Lower lobe of right lung (tissue), 2 donors: ENCODE results near the gene SLC16A8. TPM values are rescaled to one million over a fixed set of nuclear protein-coding genes. Genes with fewer than 3 reads are reported as not detected.

Source experiments
- ATAC-seq, 2 donors: fragments of 200-7000 bp; cut with Tn5 transposase; one replicate each; pipeline ENCODE4 v1.9.1; 2020 to 2022; ENCODE audit warnings: mild to moderate bottlenecking in 2 of 2, moderate library complexity in 2 of 2
- DNase-seq: peaks from one replicate; pipeline ENCODE4 v3.0.0-alpha.2; 2020
- H3K27ac ChIP-seq: fragments of 200-600 bp; one replicate; pipeline ENCODE4 v1.8.0; 2022
- H3K27me3 ChIP-seq: fragments of 200-600 bp; one replicate; pipeline ENCODE4 v1.8.0; 2022; ENCODE audit warnings: low read depth
- H3K36me3 ChIP-seq: fragments of 200-600 bp; one replicate; pipeline ENCODE4 v1.8.0; 2022; ENCODE audit warnings: mild to moderate bottlenecking
- H3K4me1 ChIP-seq: fragments of 200-600 bp; one replicate; pipeline ENCODE4 v1.8.0; 2022
- H3K4me3 ChIP-seq: fragments of 200-600 bp; one replicate; pipeline ENCODE4 v1.8.0; 2022; ENCODE audit warnings: mild to moderate bottlenecking
- H3K9me3 ChIP-seq: fragments of 200-600 bp; one replicate; pipeline ENCODE4 v1.8.0; 2022
- CTCF ChIP-seq: fragments of 200-600 bp; IDR thresholded peaks from one replicate; pipeline ENCODE4 v1.8.0; 2022; ENCODE audit warnings: antibody characterized with exemption, mild to moderate bottlenecking
- intact Hi-C: fragments of 100-400 bp; cut with DNase I; formaldehyde crosslinking; loops from one replicate; pipeline ENCODE4 v1.11.0; 2022
- total RNA-seq: library from RNA; stranded (reverse); fragmentation: NEBNext Ultra II Directional; extraction: Animal tissue kit (Norgen Biotek cat#: 25700); gene quantifications from one replicate; pipeline ENCODE4 v1.2.1, GENCODE V29; 2021
- donor health status: DM: no; HTN: yes; CAD: no; lungs with severe emphysema.

Gene SLC16A8
- total RNA-seq, 1 donor from 2014 or later: 0.24 TPM

- Histone ChIP-seq H3K4me3 (no peak overlapping the region), H3K36me3 (peaks cover 69% of the 10 kb centered on the region), H3K9me3 (no peaks in the 10 kb centered on the region), H3K27ac (no peak overlapping the region), H3K4me1 (no peaks in the 10 kb centered on the region), H3K27me3 (no peaks in the 10 kb centered on the region)
- no peak for TF ChIP-seq CTCF
- ATAC-seq (no peak), DNase-seq (peak; percentile 31)
- intact Hi-C loops: no loop called here
These were observed 10.5 kb downstream of the SLC16A8 start for GRCh38 chr22:38073150-38074130.

GRCh38 chr22:38072322-38073149 lies 11.4 kb downstream of the SLC16A8 start:
- DNase-seq: peak; percentile 32
- TF ChIP-seq CTCF: no peak

GRCh38 chr22:38071421-38072321 lies 12.3 kb downstream of the SLC16A8 start:
- Histone ChIP-seq H3K9me3 (no peaks in the 10 kb centered on the region), H3K4me3 (no peak overlapping the region), H3K27me3 (no peaks in the 10 kb centered on the region), H3K27ac (no peak overlapping the region), H3K36me3 (peaks cover 84% of the 10 kb centered on the region), H3K4me1 (no peaks in the 10 kb centered on the region)
- peak; percentile 35 for DNase-seq
- no peak for TF ChIP-seq CTCF
- ATAC-seq: no peak
- intact Hi-C loops: no loop called here

More at GRCh38 chr22:38072322-38073149, 11.4 kb downstream of the SLC16A8 start:
- H3K36me3 ChIP-seq: peaks cover 78% of the 10 kb centered on the region
- H3K27me3 ChIP-seq: no peaks in the 10 kb centered on the region
- no peaks in the 10 kb centered on the region for H3K4me1 ChIP-seq
- H3K9me3 ChIP-seq: no peaks in the 10 kb centered on the region
- intact Hi-C loops: no loop called here
- no peak for ATAC-seq
- no peak overlapping the region for H3K27ac ChIP-seq
- no peak overlapping the region for H3K4me3 ChIP-seq

GRCh38 chr22:38070250-38070921 lies 13.6 kb downstream of the SLC16A8 start:
- peak overlapping the region; percentile 36 for H3K27ac ChIP-seq
- H3K36me3 ChIP-seq: peaks cover 95% of the 10 kb centered on the region
- no peaks in the 10 kb centered on the region for H3K27me3 ChIP-seq
- intact Hi-C loops: no loop called here
- H3K4me3 ChIP-seq: no peak overlapping the region
- no peaks in the 10 kb centered on the region for H3K4me1 ChIP-seq
- no peaks in the 10 kb centered on the region for H3K9me3 ChIP-seq
- ATAC-seq: no peak
- TF ChIP-seq CTCF: no peak
- no peak for DNase-seq
